Hepatocyte (in vitro differentiated cells): ENCODE measurements around the gene AKAP13.

Experiments used
- EZH2 ChIP-seq: fragments of 200-600 bp; sonication (generic); IDR thresholded peaks from 2 replicates; pipeline ENCODE4 v1.6.1; 2016; ENCODE audit warnings: antibody characterized with exemption, mild to moderate bottlenecking, borderline replicate concordance
- EZH2phosphoT487 ChIP-seq: fragments of 200-600 bp; sonication (generic); IDR thresholded peaks from one replicate; pipeline ENCODE4 v1.6.1; 2018; ENCODE audit warnings: antibody characterized with exemption, mild to moderate bottlenecking, low read depth, moderate library complexity; ENCODE audit not compliant: unreplicated experiment, severe bottlenecking
- TF ChIP-seq, protein P1 (sequence below): fragments of 200-600 bp; sonication (generic); IDR thresholded peaks from 2 replicates; pipeline ENCODE4 v1.5.1; 2016; ENCODE audit warnings: antibody characterized with exemption, mild to moderate bottlenecking; ENCODE audit not compliant: poor library complexity

DNA sequence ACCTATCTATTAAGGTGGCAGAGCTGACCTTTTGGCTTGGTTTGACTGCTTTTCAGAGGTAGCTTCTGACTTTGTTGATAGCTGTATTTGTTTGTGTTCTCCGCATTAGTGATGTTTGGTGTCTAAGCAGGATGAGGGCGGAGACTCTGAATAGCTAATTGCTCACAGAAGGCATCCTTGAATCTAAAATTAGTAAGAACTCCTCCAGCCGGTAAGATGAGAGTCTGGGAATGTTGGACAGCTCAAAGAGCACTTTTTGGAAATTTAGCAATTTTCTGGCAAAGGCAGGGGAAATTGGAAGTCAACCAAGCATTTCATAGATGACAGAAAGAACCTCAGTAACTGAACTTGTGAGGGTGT lies 240.3 kb downstream of the AKAP13 start:
- TF ChIP-seq, protein P1, sequence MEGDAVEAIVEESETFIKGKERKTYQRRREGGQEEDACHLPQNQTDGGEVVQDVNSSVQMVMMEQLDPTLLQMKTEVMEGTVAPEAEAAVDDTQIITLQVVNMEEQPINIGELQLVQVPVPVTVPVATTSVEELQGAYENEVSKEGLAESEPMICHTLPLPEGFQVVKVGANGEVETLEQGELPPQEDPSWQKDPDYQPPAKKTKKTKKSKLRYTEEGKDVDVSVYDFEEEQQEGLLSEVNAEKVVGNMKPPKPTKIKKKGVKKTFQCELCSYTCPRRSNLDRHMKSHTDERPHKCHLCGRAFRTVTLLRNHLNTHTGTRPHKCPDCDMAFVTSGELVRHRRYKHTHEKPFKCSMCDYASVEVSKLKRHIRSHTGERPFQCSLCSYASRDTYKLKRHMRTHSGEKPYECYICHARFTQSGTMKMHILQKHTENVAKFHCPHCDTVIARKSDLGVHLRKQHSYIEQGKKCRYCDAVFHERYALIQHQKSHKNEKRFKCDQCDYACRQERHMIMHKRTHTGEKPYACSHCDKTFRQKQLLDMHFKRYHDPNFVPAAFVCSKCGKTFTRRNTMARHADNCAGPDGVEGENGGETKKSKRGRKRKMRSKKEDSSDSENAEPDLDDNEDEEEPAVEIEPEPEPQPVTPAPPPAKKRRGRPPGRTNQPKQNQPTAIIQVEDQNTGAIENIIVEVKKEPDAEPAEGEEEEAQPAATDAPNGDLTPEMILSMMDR, result no peak
- TF ChIP-seq EZH2 (no peak), EZH2phosphoT487 (no peak)
